Right atrium auricular region (tissue), 2 donors: ENCODE data around the gene NKD2. TPM values are rescaled to one million over a fixed set of nuclear protein-coding genes. Genes with fewer than 3 reads are reported as not detected.

Source experiments
- DNase-seq: peaks from one replicate; pipeline ENCODE4 v3.0.0-alpha.2; 2019; ENCODE audit warnings: low spot score
- H3K27ac ChIP-seq, 2 donors: fragments of 200-600 bp; sonication (generic); 1 replicate in 1 of 2; 2 replicates in 1 of 2; pipeline ENCODE4 v1.5.1; 2016 to 2019
- H3K27me3 ChIP-seq, 2 donors: fragments of 200-600 bp; sonication (generic); one replicate each; pipeline versions ENCODE4 v1.5.1 to v1.6.0; 2017 to 2019
- H3K36me3 ChIP-seq: fragments of 200-600 bp; sonication (generic); one replicate; pipeline ENCODE4 v1.5.1; 2016
- H3K4me1 ChIP-seq, 2 donors: fragments of 200-600 bp; sonication (generic); one replicate each; pipeline versions ENCODE4 v1.5.1 to v1.6.0; 2017 to 2019
- H3K4me3 ChIP-seq, 2 donors: fragments of 200-600 bp; sonication (generic); 1 replicate in 1 of 2; 2 replicates in 1 of 2; pipeline ENCODE4 v1.5.1; 2017 to 2019; ENCODE audit warnings: mild to moderate bottlenecking in 1 of 2, moderate library complexity in 1 of 2
- H3K9me3 ChIP-seq, 2 donors: fragments of 200-600 bp; sonication (generic); one replicate each; pipeline ENCODE4 v1.5.1; 2019
- total RNA-seq, 2 donors: library from RNA; depleted of rRNA; stranded (reverse); fragments of >200 nt; gene quantifications; one replicate each; pipeline ENCODE4 v1.1.0, GENCODE V29; 2016
- TF ChIP-seq, protein P1 (sequence below), 2 donors: fragments of 200-600 bp; sonication (generic); IDR thresholded peaks; one replicate each; pipeline ENCODE4 v1.5.1; 2019; ENCODE audit warnings: antibody characterized with exemption in 2 of 2

Gene NKD2
- total RNA-seq, 2 donors from 2014 or later: 2.4 to 2.8 TPM

DNA sequence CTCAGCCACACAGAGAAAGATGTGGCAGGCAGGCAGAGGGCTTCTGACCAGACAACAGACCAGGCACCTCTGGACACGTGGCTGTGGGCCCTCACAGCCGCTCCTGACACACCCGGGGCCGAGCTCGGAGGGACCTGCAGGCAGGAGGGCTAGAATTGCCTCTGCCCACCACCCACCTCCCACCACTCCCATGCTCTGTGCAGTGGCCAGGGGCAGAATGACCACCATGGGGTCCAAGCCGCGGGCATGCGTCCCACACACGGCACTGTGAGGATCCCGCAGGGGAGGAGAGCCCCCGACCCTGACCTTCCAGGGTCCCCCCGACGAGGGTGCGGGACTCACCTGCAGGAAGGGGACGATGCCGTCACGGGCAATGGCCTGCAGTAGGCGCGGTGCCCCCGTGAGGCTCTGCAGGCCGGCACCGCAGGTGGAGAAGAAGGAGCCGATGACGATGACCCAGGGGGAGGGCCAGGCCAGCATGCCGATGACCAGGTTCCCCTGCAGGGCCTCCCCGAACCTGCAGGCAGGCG lies 69.0 kb downstream of the NKD2 start:
- Histone ChIP-seq H3K9me3 (no peaks in the 10 kb centered on the region), H3K4me3 (no peak overlapping the region), H3K36me3 (peaks cover 86% of the 10 kb centered on the region), H3K27ac (no peak overlapping the region), H3K27me3 (no peaks in the 10 kb centered on the region), H3K4me1 (peaks cover 0 to 4% of the 10 kb centered on the region in 2 donors)
- no peak for DNase-seq
- TF ChIP-seq, protein P1, sequence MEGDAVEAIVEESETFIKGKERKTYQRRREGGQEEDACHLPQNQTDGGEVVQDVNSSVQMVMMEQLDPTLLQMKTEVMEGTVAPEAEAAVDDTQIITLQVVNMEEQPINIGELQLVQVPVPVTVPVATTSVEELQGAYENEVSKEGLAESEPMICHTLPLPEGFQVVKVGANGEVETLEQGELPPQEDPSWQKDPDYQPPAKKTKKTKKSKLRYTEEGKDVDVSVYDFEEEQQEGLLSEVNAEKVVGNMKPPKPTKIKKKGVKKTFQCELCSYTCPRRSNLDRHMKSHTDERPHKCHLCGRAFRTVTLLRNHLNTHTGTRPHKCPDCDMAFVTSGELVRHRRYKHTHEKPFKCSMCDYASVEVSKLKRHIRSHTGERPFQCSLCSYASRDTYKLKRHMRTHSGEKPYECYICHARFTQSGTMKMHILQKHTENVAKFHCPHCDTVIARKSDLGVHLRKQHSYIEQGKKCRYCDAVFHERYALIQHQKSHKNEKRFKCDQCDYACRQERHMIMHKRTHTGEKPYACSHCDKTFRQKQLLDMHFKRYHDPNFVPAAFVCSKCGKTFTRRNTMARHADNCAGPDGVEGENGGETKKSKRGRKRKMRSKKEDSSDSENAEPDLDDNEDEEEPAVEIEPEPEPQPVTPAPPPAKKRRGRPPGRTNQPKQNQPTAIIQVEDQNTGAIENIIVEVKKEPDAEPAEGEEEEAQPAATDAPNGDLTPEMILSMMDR (IDR thresholded peaks at IDR 0.05): no peak

- no peak overlapping the region for H3K4me3 ChIP-seq
- H3K27ac ChIP-seq: no peak overlapping the region
- TF ChIP-seq, protein P1 (IDR thresholded peaks at IDR 0.05): no peak
- H3K27me3 ChIP-seq: no peaks in the 10 kb centered on the region
- no peaks in the 10 kb centered on the region for H3K9me3 ChIP-seq
- H3K36me3 ChIP-seq: peaks cover 93% of the 10 kb centered on the region
- H3K4me1 ChIP-seq: peaks cover 0 to 4% of the 10 kb centered on the region in 2 donors
- no peak for DNase-seq
Measured at GRCh38 chr5:1078206-1078605, 69.6 kb downstream of the NKD2 start.

DNA sequence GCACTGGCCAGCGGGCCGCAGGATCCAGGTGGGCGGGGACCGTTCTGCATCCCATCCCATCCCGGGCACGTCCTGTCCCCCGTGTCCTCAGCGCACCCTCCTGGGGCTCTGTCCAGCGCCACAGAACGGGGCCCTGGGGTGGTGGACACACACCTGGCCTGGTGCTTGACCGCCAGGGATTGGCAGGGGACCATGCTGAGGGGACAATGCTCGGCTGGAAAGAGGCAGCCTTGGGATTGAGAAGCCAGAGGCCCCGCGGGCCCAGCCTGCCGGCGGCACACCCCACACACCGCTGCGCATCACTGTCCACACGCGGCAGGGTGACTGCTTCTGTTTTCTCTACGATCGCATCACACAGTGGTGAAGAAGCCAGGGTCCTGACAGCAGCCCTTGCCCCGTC lies 70.2 kb downstream of the NKD2 start:
- Histone ChIP-seq H3K27me3 (no peaks in the 10 kb centered on the region), H3K27ac (no peak overlapping the region), H3K4me3 (no peak overlapping the region), H3K9me3 (no peaks in the 10 kb centered on the region), H3K4me1 (peaks cover 0 to 4% of the 10 kb centered on the region in 2 donors), H3K36me3 (peaks cover 93% of the 10 kb centered on the region)
- no peak for DNase-seq
- TF ChIP-seq, protein P1 (IDR thresholded peaks at IDR 0.05): no peak

DNA sequence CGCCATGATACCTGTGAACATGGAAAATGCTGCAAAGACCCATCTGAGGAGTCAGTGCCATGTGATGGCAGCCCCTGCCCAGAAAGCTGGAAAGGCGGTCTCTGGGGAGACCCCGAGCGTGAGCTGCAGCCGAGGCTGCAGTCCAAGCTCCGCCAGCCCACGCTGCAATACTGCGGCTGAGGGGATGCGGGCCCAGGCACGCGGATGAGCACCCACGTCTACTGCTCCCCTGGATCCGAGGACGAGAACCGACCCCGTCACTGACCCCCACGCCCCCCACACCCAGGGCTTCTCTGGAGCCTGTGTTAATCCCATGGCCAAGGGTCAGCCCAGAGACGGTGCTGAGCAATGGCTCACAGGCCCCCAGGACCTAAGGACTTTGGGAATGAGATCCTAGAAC lies 70.9 kb downstream of the NKD2 start:
- Histone ChIP-seq H3K4me1 (peaks cover 0 to 4% of the 10 kb centered on the region in 2 donors), H3K36me3 (peaks cover 93% of the 10 kb centered on the region)

DNA sequence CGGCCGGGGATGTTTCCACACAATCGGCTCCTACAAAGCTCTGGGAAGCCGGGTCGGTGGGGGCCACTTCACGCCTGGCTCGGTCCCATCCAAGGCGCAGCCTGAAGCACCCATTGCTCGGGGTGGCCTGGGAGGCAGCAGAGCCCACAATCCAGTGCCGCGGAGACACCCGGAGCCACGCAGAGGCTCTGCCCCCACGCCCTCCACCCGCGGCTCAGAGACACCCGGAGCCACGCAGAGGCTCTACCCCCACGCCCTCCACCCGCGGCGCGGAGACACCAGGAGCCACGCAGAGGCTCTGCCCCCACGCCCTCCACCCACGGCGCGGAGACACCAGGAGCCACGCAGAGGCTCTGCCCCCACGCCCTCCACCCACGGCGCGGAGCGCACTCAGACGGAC lies 71.4 kb downstream of the NKD2 start:
- TF ChIP-seq, protein P1 (IDR thresholded peaks at IDR 0.05): no peak

More for the DNA sequence above, 70.9 kb downstream of the NKD2 start:
- no peak overlapping the region for H3K27ac ChIP-seq
- no peak for DNase-seq
- TF ChIP-seq, protein P1 (IDR thresholded peaks at IDR 0.05): no peak
- H3K27me3 ChIP-seq: no peaks in the 10 kb centered on the region
- H3K4me3 ChIP-seq: no peak overlapping the region
- H3K9me3 ChIP-seq: no peaks in the 10 kb centered on the region

DNA sequence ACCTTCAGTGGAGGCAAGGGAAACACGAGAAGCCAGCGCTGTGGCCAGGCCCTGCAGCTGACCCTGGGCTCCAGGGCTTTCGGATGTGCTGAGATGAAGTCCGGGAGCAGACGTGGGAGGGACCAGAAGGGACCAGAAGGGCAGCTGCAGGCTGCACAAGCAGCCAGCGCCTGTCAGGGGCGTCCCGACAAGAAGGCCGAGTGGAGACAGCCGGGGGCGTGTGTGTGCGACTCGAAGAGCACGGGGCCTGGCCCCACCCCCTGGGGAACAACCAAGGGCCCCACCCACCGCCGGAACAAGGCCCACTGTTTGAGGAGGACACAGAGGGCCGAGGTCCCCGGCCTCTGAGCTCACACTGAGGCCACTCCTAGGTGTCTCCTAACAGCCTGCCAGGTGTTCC lies 71.8 kb downstream of the NKD2 start:
- TF ChIP-seq, protein P1 (IDR thresholded peaks at IDR 0.05): no peak
- no peak for DNase-seq
- Histone ChIP-seq H3K27ac (no peak overlapping the region), H3K36me3 (peaks cover 93% of the 10 kb centered on the region), H3K4me1 (peaks cover 0 to 4% of the 10 kb centered on the region in 2 donors), H3K4me3 (no peak overlapping the region), H3K9me3 (no peaks in the 10 kb centered on the region), H3K27me3 (no peaks in the 10 kb centered on the region)

More for the DNA sequence above, 71.4 kb downstream of the NKD2 start:
- H3K27ac ChIP-seq: no peak overlapping the region
- H3K4me1 ChIP-seq: peaks cover 0 to 4% of the 10 kb centered on the region in 2 donors
- H3K9me3 ChIP-seq: no peaks in the 10 kb centered on the region
- peaks cover 93% of the 10 kb centered on the region for H3K36me3 ChIP-seq
- H3K4me3 ChIP-seq: no peak overlapping the region
- no peak for DNase-seq
- H3K27me3 ChIP-seq: no peaks in the 10 kb centered on the region
